ENCODE data around the gene OR1F1.
"Not testable (repeated sequence)": the region's sequence is repeated elsewhere in the genome, so short reads cannot be mapped to it uniquely, and the experiment has no call there.

OR1F1 gene

GRCh38 chr16:3198334-3199072 lies 10.5 kb downstream of the OR1F1 start:
- no peak for DNase-seq (ENCODE audit: low read depth, low spot score)

- no peak for DNase-seq (ENCODE audit: low read depth, low spot score)
Measured at GRCh38 chr16:3202903-3203539, 15.0 kb downstream of the OR1F1 start.

- DNase-seq (ENCODE audit: low read depth, low spot score) = not testable (repeated sequence)
Measured at GRCh38 chr16:3205939-3206338, 17.9 kb downstream of the OR1F1 start.

GRCh38 chr16:3207086-3207953 lies 19.3 kb downstream of the OR1F1 start:
- DNase-seq (ENCODE audit: low read depth, low spot score) = no peak

DNA sequence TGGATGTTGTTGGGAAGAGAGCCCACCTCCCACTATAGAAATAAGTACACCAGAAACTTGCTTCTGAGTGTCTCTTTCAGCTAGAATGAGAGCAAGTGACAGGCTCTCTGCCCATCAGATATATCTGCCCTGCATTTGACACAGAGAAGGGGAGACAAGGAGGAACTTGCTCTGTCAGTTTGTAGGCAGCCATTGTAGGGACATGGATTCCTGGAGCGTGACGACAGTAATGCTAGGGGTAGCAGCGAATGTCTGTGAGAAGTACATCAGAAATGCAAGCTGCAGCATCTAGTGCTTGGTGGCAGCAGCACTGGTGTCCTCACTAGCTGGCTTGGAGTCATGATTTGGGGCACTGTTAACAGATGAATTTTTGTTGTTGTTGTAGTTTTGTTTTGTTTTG lies 24.0 kb downstream of the OR1F1 start:
- DNase-seq (ENCODE audit: low read depth, low spot score) = no peak

- DNase-seq (ENCODE audit: low read depth, low spot score) = no peak
Measured at GRCh38 chr16:3212567-3212966, 24.6 kb downstream of the OR1F1 start.

- DNase-seq (ENCODE audit: low read depth, low spot score) = no peak
Measured at GRCh38 chr16:3214904-3215600, 27.0 kb downstream of the OR1F1 start.

GRCh38 chr16:3215601-3216262 lies 27.7 kb downstream of the OR1F1 start:
- no peak for DNase-seq (ENCODE audit: low read depth, low spot score)

GRCh38 chr16:3216263-3216640 lies 28.2 kb downstream of the OR1F1 start:
- no peak for DNase-seq (ENCODE audit: low read depth, low spot score)

GRCh38 chr16:3220839-3221238 lies 32.8 kb downstream of the OR1F1 start:
- DNase-seq (ENCODE audit: low read depth, low spot score) = no peak

- no peak for DNase-seq (ENCODE audit: low read depth, low spot score)
Measured at GRCh38 chr16:3223913-3224515, 36.0 kb downstream of the OR1F1 start.

DNA sequence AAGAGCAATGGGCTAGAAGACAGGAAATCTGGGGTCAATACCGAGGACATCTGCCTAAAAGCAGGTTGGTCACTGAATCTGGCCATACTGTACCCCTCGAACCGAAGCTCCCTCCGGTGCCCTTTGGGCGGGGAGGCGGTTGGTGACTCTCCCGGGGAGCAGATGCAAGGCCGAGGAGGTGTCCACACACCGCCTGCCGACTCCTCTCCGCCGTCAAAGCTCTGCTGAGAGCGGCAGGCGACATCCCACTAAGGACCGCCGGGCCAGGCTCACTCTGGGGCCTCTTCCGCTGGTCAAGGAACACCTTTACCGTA lies 46.5 kb downstream of the OR1F1 start:
- no peak for DNase-seq (ENCODE audit: low read depth, low spot score)

DNA sequence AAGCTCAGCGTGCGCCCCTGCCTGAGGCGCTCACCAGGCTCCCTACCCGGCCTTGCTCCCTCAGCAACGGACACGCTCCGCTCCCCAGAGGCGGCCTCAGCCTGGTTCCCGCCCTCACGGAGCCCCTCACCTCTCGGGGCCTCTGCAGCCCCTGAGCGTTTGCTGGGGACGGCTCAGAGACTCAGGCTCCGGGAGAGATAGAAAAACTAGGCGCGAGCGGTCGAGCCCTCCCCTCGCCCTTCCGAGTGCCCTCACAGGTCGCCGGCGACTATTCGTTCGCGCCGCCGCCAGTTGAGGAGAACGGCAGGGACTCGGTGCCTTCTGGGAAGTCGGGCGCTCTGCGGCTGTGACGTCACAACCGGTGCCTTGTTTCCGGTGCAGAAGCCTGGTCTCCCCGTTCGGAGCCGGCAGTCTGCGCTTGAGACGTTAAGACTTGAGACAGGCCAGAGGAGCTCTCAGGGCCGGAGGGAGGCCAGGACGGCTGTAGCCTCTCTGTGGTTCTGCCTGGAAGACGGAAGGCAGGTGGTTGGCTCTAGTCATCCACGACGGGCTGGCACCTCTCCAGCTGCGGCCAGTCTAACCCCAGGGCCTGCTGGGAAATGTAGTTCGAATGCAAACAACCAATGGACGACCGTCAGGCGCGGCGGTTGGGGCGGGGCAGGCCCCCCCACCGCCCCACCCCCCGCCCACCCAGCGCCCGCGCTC lies 47.0 kb downstream of the OR1F1 start, which contains the start of gene ZNF200:
Gene ZNF200, minus strand, starts transcription at position 302 of the 705 bp plus-strand sequence. CDS start 1,403 bp downstream, outside the sequence.
- DNase-seq (ENCODE audit: low read depth, low spot score) = peak; percentile 84

DNA sequence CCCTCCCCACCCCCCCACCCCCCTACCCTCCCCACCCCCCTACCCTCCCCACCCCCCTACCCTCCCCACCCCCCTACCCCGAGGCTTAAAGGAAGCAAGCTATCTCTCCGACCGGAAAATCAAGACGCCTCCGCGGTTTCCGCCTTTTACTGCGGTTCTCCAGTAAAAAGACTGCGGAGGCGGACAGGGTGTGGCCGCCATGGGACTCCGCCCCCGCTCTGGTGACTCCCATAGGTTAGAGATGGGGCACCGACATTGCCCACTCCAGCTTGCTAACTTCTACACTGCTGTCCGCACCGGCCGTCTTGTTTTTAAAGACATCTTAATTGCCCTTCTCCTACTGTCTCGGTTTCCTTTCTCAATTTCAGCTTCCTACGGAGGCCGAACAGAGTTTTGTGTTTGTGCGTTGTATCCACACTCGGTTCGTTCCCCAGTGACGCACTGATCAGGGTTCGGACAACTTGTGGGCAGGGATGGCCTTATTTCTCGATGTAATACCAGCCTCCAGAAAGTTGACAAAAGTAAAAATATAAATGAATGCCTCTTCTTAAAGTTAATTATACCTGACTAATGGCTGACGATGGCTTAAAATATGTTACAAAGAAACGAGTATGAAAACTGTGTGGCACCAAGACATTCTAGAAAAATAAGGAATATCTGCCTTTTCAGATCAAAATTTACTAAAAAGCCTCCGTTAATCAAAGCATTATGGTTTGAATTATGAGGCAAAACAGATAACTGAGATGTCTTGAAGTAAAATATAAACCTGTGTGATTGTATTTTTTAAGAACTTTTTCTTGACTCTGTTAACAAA lies 48.1 kb downstream of the OR1F1 start:
- no peak for DNase-seq (ENCODE audit: low read depth, low spot score)

- DNase-seq (ENCODE audit: low read depth, low spot score) = no peak
Measured at GRCh38 chr16:3241761-3242160, 53.8 kb downstream of the OR1F1 start.

DNA sequence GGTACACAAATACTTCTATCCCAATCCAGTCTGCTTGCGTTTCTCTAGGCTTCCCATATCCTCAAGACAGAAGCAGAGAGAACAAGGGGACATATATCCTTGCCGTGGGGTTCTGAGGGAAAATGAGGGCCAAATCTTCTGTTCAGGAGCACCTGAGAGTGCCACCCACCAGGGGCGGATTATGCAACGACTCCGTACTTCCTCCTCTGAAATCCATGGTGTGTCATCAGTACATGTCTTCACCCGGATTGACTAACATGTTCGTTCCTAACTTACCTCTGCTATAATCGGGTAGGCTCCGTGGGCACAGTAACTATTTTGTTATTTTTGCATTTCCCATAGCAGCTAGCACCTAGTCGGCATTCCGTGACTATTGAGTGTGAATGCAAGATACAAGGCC lies 54.7 kb downstream of the OR1F1 start:
- DNase-seq (ENCODE audit: low read depth, low spot score) = no peak

GRCh38 chr16:3243882-3244281 lies 55.9 kb downstream of the OR1F1 start:
- no peak for DNase-seq (ENCODE audit: low read depth, low spot score)

- no peak for DNase-seq (ENCODE audit: low read depth, low spot score)
Measured at GRCh38 chr16:3246002-3246401, 58.0 kb downstream of the OR1F1 start.

GRCh38 chr16:3246876-3247275 lies 58.9 kb downstream of the OR1F1 start:
- no peak for DNase-seq (ENCODE audit: low read depth, low spot score)
